ENCODE data around the gene FHIT.

DNA sequence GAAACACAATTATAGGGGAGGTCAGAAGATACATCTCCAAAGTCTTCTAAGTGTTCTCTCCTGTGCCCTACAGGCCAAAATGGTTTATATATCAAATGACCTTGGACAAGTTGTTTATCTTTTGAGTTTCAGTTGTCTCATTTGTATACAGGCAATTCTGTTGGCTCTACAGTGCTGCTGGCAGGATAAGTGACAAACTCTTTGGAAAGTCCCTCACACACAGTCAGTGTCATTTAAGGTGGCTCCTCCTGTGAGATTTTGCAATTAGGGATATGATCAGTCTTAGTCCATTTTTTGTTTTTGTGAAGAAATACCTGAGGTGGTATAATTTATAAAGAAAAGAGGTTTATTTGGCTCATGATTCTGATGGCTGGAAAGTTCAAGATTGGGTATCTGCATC lies 1165.6 kb downstream of the FHIT start:
- TF ChIP-seq, protein P1, sequence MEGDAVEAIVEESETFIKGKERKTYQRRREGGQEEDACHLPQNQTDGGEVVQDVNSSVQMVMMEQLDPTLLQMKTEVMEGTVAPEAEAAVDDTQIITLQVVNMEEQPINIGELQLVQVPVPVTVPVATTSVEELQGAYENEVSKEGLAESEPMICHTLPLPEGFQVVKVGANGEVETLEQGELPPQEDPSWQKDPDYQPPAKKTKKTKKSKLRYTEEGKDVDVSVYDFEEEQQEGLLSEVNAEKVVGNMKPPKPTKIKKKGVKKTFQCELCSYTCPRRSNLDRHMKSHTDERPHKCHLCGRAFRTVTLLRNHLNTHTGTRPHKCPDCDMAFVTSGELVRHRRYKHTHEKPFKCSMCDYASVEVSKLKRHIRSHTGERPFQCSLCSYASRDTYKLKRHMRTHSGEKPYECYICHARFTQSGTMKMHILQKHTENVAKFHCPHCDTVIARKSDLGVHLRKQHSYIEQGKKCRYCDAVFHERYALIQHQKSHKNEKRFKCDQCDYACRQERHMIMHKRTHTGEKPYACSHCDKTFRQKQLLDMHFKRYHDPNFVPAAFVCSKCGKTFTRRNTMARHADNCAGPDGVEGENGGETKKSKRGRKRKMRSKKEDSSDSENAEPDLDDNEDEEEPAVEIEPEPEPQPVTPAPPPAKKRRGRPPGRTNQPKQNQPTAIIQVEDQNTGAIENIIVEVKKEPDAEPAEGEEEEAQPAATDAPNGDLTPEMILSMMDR (IDR thresholded peaks at IDR 0.05) = no peak
- TF ChIP-seq POLR2A (IDR thresholded peaks at IDR 0.05) = no peak
- TF ChIP-seq EP300 (IDR thresholded peaks at IDR 0.05) = no peak
- no peak for TF ChIP-seq POLR2AphosphoS5 (IDR thresholded peaks at IDR 0.05)

All from suprapubic skin (tissue), 4 donors.